GM23248 (cell line): Measurements from ENCODE around the gene COBLL1.

ENCODE experiments used
- EZH2 ChIP-seq: fragments of 200-600 bp; sonication (generic); IDR thresholded peaks from 2 replicates; pipeline ENCODE4 v1.6.1; 2018; ENCODE audit warnings: antibody characterized with exemption, mild to moderate bottlenecking; ENCODE audit not compliant: insufficient read depth, poor library complexity, severe bottlenecking
- EZH2phosphoT487 ChIP-seq: fragments of 200-600 bp; sonication (generic); IDR thresholded peaks from 2 replicates; pipeline ENCODE4 v1.6.1; 2018; ENCODE audit warnings: antibody characterized with exemption, moderate library complexity, mild to moderate bottlenecking, low read depth; ENCODE audit not compliant: insufficient read depth

DNA sequence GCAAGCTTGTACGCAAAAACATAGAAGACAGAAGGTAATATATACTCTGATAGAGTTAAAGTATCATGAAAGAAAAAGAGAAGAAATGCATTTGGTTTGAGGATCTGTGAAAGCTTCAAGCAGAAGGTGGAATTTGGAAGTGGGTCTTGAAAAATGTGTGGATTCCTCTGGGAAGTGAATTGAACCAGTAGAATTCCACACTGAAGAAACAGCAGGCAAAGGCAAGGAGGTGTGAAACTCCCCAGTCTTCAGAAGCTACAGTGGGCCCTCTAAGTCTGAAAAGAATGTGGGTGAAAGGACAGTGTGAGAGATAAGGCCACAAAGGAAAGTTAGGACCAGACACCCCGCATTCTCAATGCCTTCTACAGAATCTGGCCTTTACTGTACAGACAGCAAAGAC lies 25.6 kb downstream of the COBLL1 start:
- no peak for TF ChIP-seq EZH2
- TF ChIP-seq EZH2phosphoT487, result no peak
